Liver (tissue), 3 donors: Measurements from ENCODE around the gene PLXNB1.

Source experiments
- HNF4A ChIP-seq, 2 donors: conservative IDR thresholded peaks; 2 replicates each; pipeline ENCODE4 v1.6.1; 2016; ENCODE audit warnings: antibody characterized with exemption in 2 of 2, mild to moderate bottlenecking in 2 of 2
- RAD21 ChIP-seq, 2 donors: IDR thresholded peaks; 2 replicates each; pipeline ENCODE4 v1.6.1; 2016; ENCODE audit warnings: antibody characterized with exemption in 2 of 2, mild to moderate bottlenecking in 2 of 2
- TF ChIP-seq, protein P1 (sequence below): fragments of 150-350 bp; IDR thresholded peaks from 2 replicates; pipeline ENCODE4 v1.5.1; 2017; ENCODE audit warnings: improper control_type of control experiment, low read depth, low read length; ENCODE audit not compliant: missing input control
- TF ChIP-seq, protein P2 (sequence below): IDR thresholded peaks from 2 replicates; pipeline ENCODE4 v1.6.1; 2016; ENCODE audit warnings: antibody characterized with exemption
- TF ChIP-seq, protein P3 (sequence below): IDR thresholded peaks from 2 replicates; pipeline ENCODE4 v1.6.1; 2016; ENCODE audit warnings: antibody characterized with exemption, mild to moderate bottlenecking
- TF ChIP-seq, protein P4 (sequence below): IDR thresholded peaks from 2 replicates; pipeline ENCODE4 v1.6.1; 2016; ENCODE audit warnings: antibody characterized with exemption
- donor health status: healthy.
- donor health status: healthy.

DNA sequence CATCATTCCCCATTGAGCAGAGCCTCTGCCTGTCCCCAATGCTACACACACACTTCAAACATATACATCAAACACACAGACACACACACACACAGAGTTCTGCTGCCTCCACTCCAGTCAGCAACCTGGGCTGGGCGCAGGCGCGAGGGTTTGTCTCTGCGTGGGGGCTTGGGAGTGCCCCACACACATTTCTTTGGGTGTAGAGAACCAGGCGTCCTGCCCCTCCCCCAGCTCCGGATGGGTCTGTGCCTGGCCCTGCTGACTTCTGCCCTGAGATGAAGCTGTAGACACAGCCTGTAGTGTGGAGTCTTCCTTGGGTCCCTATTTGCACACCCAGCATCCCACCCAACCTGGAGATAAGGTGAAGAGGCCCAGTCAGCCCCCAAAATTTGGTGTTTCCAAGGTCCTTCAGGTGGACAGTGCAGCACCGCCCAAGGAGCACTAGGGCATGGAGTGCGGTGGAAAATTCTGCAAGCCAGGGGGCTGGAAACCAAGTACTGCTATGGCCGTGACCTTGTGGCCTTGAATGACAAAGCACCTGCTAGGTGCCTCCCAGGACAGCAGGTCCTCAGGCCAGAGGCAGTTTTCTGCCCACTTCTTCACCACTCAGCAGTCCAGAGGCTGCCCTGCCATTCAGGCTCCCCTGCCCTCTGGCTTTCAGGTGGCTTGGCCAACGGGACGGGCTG lies 31.0 kb downstream of the PLXNB1 start:
- TF ChIP-seq, protein P1, sequence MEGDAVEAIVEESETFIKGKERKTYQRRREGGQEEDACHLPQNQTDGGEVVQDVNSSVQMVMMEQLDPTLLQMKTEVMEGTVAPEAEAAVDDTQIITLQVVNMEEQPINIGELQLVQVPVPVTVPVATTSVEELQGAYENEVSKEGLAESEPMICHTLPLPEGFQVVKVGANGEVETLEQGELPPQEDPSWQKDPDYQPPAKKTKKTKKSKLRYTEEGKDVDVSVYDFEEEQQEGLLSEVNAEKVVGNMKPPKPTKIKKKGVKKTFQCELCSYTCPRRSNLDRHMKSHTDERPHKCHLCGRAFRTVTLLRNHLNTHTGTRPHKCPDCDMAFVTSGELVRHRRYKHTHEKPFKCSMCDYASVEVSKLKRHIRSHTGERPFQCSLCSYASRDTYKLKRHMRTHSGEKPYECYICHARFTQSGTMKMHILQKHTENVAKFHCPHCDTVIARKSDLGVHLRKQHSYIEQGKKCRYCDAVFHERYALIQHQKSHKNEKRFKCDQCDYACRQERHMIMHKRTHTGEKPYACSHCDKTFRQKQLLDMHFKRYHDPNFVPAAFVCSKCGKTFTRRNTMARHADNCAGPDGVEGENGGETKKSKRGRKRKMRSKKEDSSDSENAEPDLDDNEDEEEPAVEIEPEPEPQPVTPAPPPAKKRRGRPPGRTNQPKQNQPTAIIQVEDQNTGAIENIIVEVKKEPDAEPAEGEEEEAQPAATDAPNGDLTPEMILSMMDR = no peak
- TF ChIP-seq HNF4A (conservative IDR thresholded peaks at IDR 0.05) (no peak), RAD21 (IDR thresholded peaks at IDR 0.05) (no peak)
- TF ChIP-seq, protein P2, sequence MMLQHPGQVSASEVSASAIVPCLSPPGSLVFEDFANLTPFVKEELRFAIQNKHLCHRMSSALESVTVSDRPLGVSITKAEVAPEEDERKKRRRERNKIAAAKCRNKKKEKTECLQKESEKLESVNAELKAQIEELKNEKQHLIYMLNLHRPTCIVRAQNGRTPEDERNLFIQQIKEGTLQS = no peak
- TF ChIP-seq, protein P3, sequence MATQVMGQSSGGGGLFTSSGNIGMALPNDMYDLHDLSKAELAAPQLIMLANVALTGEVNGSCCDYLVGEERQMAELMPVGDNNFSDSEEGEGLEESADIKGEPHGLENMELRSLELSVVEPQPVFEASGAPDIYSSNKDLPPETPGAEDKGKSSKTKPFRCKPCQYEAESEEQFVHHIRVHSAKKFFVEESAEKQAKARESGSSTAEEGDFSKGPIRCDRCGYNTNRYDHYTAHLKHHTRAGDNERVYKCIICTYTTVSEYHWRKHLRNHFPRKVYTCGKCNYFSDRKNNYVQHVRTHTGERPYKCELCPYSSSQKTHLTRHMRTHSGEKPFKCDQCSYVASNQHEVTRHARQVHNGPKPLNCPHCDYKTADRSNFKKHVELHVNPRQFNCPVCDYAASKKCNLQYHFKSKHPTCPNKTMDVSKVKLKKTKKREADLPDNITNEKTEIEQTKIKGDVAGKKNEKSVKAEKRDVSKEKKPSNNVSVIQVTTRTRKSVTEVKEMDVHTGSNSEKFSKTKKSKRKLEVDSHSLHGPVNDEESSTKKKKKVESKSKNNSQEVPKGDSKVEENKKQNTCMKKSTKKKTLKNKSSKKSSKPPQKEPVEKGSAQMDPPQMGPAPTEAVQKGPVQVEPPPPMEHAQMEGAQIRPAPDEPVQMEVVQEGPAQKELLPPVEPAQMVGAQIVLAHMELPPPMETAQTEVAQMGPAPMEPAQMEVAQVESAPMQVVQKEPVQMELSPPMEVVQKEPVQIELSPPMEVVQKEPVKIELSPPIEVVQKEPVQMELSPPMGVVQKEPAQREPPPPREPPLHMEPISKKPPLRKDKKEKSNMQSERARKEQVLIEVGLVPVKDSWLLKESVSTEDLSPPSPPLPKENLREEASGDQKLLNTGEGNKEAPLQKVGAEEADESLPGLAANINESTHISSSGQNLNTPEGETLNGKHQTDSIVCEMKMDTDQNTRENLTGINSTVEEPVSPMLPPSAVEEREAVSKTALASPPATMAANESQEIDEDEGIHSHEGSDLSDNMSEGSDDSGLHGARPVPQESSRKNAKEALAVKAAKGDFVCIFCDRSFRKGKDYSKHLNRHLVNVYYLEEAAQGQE = no peak
- TF ChIP-seq, protein P4, sequence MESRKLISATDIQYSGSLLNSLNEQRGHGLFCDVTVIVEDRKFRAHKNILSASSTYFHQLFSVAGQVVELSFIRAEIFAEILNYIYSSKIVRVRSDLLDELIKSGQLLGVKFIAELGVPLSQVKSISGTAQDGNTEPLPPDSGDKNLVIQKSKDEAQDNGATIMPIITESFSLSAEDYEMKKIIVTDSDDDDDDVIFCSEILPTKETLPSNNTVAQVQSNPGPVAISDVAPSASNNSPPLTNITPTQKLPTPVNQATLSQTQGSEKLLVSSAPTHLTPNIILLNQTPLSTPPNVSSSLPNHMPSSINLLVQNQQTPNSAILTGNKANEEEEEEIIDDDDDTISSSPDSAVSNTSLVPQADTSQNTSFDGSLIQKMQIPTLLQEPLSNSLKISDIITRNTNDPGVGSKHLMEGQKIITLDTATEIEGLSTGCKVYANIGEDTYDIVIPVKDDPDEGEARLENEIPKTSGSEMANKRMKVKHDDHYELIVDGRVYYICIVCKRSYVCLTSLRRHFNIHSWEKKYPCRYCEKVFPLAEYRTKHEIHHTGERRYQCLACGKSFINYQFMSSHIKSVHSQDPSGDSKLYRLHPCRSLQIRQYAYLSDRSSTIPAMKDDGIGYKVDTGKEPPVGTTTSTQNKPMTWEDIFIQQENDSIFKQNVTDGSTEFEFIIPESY = no peak
